ENCODE data around the gene SNED1. TPM values are rescaled to one million over a fixed set of nuclear protein-coding genes. Genes with fewer than 3 reads are reported as not detected.

Gene SNED1
- polyA plus RNA-seq, 4 donors: 0.45 to 6.0 (median 3.4) TPM

DNA sequence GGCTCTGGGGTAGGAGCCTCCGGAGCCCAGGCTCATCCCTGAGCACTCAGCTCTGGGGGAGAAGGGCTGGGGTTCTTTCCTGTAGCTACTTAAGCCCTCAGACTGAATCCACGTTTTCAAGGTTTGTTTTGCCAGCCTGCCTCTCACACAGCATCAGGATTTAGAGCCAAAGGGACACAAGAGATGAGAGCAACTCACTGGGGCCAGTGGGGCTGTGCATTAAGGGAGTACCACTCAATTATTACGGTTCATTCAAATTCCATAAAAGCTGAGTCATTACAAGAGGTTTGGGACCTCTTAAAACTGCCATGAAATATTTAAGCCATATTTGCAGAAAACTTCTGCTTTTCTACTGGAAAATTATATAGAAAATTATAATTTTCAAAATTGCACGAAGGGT is 17.1 kb upstream of the SNED1 start:
- H3K27ac ChIP-seq (ENCODE audit: low read depth in 1 of 3, low read length in 2 of 3): no peak overlapping the region
- DNase-seq: no peak
- H3K27me3 ChIP-seq (ENCODE audit: control insufficient read depth in 3 of 3, insufficient read depth in 3 of 3, low read length in 3 of 3): peaks cover 0 to 16% (median 2%) of the 10 kb centered on the region in 3 donors
- no peaks in the 10 kb centered on the region for H3K4me1 ChIP-seq (ENCODE audit: control insufficient read depth in 3 of 3, insufficient read depth in 2 of 3, low read depth in 1 of 3, low read length in 2 of 3)
- H3K9me3 ChIP-seq (ENCODE audit: control insufficient read depth in 2 of 2, insufficient read depth in 1 of 2, low read depth in 1 of 2, low read length in 1 of 2): no peaks in the 10 kb centered on the region
- FAIRE-seq: no peak
- no peak overlapping the region for H3K4me3 ChIP-seq (ENCODE audit: low read depth in 1 of 3, low read length in 3 of 3)
- no peaks in the 10 kb centered on the region for H3K36me3 ChIP-seq (ENCODE audit: control insufficient read depth in 3 of 3, insufficient read depth in 2 of 3, low read depth in 1 of 3, low read length in 3 of 3)
- WGBS, 3 donors: 45 to 53% (median 48%) methylated on average over 4 of the region's 4 CpGs

- Histone ChIP-seq H3K36me3 (ENCODE audit: control insufficient read depth in 3 of 3, insufficient read depth in 2 of 3, low read depth in 1 of 3, low read length in 3 of 3) (no peaks in the 10 kb centered on the region), H3K9me3 (ENCODE audit: control insufficient read depth in 2 of 2, insufficient read depth in 1 of 2, low read depth in 1 of 2, low read length in 1 of 2) (no peaks in the 10 kb centered on the region), H3K4me1 (ENCODE audit: control insufficient read depth in 3 of 3, insufficient read depth in 2 of 3, low read depth in 1 of 3, low read length in 2 of 3) (peaks cover 0 to 7% (median 0%) of the 10 kb centered on the region in 3 donors), H3K27ac (ENCODE audit: low read depth in 1 of 3, low read length in 2 of 3) (no peak overlapping the region), H3K27me3 (ENCODE audit: control insufficient read depth in 3 of 3, insufficient read depth in 3 of 3, low read length in 3 of 3) (peaks cover 2 to 16% (median 2%) of the 10 kb centered on the region in 3 donors), H3K4me3 (ENCODE audit: low read depth in 1 of 3, low read length in 3 of 3) (no peak overlapping the region)
- FAIRE-seq: no peak
- 69 to 84% (median 74%) methylated on average over 25 of the region's 25 CpGs for WGBS, 3 donors
- DNase-seq: no peak
These were observed 16.3 kb upstream of the SNED1 start for GRCh38 chr2:240981871-240982800.

- peaks cover 0 to 14% (median 0%) of the 10 kb centered on the region in 3 donors for H3K4me1 ChIP-seq (ENCODE audit: control insufficient read depth in 3 of 3, insufficient read depth in 2 of 3, low read depth in 1 of 3, low read length in 2 of 3)
- no peak overlapping the region for H3K27ac ChIP-seq (ENCODE audit: low read depth in 1 of 3, low read length in 2 of 3)
- H3K4me3 ChIP-seq (ENCODE audit: low read depth in 1 of 3, low read length in 3 of 3): no peak overlapping the region
- H3K27me3 ChIP-seq (ENCODE audit: control insufficient read depth in 3 of 3, insufficient read depth in 3 of 3, low read length in 3 of 3): peaks cover 2 to 16% (median 2%) of the 10 kb centered on the region in 3 donors
- FAIRE-seq (no peak), DNase-seq (no peak)
- 82 to 86% (median 83%) methylated on average over 8 of the region's 8 CpGs for WGBS, 3 donors
- H3K9me3 ChIP-seq (ENCODE audit: control insufficient read depth in 2 of 2, insufficient read depth in 1 of 2, low read depth in 1 of 2, low read length in 1 of 2): peaks cover 0 to 3% of the 10 kb centered on the region in 2 donors
- no peaks in the 10 kb centered on the region for H3K36me3 ChIP-seq (ENCODE audit: control insufficient read depth in 3 of 3, insufficient read depth in 2 of 3, low read depth in 1 of 3, low read length in 3 of 3)
These were observed 15.6 kb upstream of the SNED1 start for GRCh38 chr2:240982821-240983281.

DNA sequence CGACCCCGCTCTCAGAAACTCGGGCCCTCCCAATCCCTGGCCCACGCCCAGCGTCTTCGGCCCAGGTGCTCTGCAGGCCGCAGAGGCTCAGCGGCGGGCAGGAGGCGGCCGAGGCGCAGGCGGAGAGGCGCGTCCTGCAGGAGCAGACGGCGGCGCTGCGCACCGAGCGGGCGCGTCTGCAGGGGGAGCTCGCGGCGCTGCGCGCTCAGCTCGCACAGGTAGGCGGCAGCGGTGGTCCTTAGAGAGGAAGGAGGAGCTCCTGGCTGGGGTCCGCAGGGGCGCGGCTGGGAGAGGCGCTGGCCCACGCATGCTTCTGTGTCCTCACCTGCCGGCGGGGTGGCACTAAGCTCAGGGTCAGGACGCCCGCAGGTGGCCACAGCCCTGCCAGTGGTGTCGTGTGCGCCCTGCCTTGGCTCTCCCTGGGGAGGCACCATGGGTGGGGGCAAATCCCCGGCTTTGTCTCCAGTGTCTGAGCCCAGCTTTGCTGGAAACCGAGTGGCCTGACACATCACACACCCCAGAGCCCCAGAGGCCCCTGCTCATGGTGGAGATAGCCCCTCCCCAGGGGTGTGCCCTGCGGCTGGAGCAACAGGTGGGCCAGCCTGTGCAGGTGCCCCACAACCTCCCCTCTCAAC is 14.9 kb upstream of the SNED1 start:
- no peak overlapping the region for H3K4me3 ChIP-seq (ENCODE audit: low read depth in 1 of 3, low read length in 3 of 3)
- peak; percentile 18 to 68 for DNase-seq

GRCh38 chr2:240983996-240984498 is 14.4 kb upstream of the SNED1 start:
- FAIRE-seq: no peak
- no peak overlapping the region for H3K4me3 ChIP-seq (ENCODE audit: low read depth in 1 of 3, low read length in 3 of 3)

More for the DNA sequence above, 14.9 kb upstream of the SNED1 start:
- peaks cover 0 to 9% of the 10 kb centered on the region in 2 donors for H3K9me3 ChIP-seq (ENCODE audit: control insufficient read depth in 2 of 2, insufficient read depth in 1 of 2, low read depth in 1 of 2, low read length in 1 of 2)
- H3K36me3 ChIP-seq (ENCODE audit: control insufficient read depth in 3 of 3, insufficient read depth in 2 of 3, low read depth in 1 of 3, low read length in 3 of 3): no peaks in the 10 kb centered on the region
- peaks cover 0 to 15% (median 0%) of the 10 kb centered on the region in 3 donors for H3K4me1 ChIP-seq (ENCODE audit: control insufficient read depth in 3 of 3, insufficient read depth in 2 of 3, low read depth in 1 of 3, low read length in 2 of 3)
- FAIRE-seq: no peak
- no peak overlapping the region for H3K27ac ChIP-seq (ENCODE audit: low read depth in 1 of 3, low read length in 2 of 3)
- peaks cover 2 to 16% (median 2%) of the 10 kb centered on the region in 3 donors for H3K27me3 ChIP-seq (ENCODE audit: control insufficient read depth in 3 of 3, insufficient read depth in 3 of 3, low read length in 3 of 3)
- WGBS, 3 donors: 1 to 10% (median 6%) methylated on average over 27 to 45 of the region's 45 CpGs

GRCh38 chr2:240985881-240986786 is 12.3 kb upstream of the SNED1 start:
- H3K9me3 ChIP-seq (ENCODE audit: control insufficient read depth in 2 of 2, insufficient read depth in 1 of 2, low read depth in 1 of 2, low read length in 1 of 2): peaks cover 0 to 16% of the 10 kb centered on the region in 2 donors
- H3K27me3 ChIP-seq (ENCODE audit: control insufficient read depth in 3 of 3, insufficient read depth in 3 of 3, low read length in 3 of 3): peaks cover 2 to 16% (median 2%) of the 10 kb centered on the region in 3 donors
- FAIRE-seq: no peak
- peaks cover 0 to 15% (median 0%) of the 10 kb centered on the region in 3 donors for H3K4me1 ChIP-seq (ENCODE audit: control insufficient read depth in 3 of 3, insufficient read depth in 2 of 3, low read depth in 1 of 3, low read length in 2 of 3)
- H3K27ac ChIP-seq (ENCODE audit: low read depth in 1 of 3, low read length in 2 of 3): no peak overlapping the region
- DNase-seq: no peak
- H3K4me3 ChIP-seq (ENCODE audit: low read depth in 1 of 3, low read length in 3 of 3): no peak overlapping the region
- H3K36me3 ChIP-seq (ENCODE audit: control insufficient read depth in 3 of 3, insufficient read depth in 2 of 3, low read depth in 1 of 3, low read length in 3 of 3): no peaks in the 10 kb centered on the region
- 53 to 81% (median 59%) methylated on average over 20 of the region's 20 CpGs for WGBS, 3 donors

More at GRCh38 chr2:240983996-240984498, 14.4 kb upstream of the SNED1 start:
- H3K27me3 ChIP-seq (ENCODE audit: control insufficient read depth in 3 of 3, insufficient read depth in 3 of 3, low read length in 3 of 3): peaks cover 2 to 16% (median 2%) of the 10 kb centered on the region in 3 donors
- H3K36me3 ChIP-seq (ENCODE audit: control insufficient read depth in 3 of 3, insufficient read depth in 2 of 3, low read depth in 1 of 3, low read length in 3 of 3): no peaks in the 10 kb centered on the region
- WGBS, 3 donors: 29 to 51% (median 47%) methylated on average over 18 of the region's 18 CpGs
- H3K4me1 ChIP-seq (ENCODE audit: control insufficient read depth in 3 of 3, insufficient read depth in 2 of 3, low read depth in 1 of 3, low read length in 2 of 3): peaks cover 0 to 15% (median 0%) of the 10 kb centered on the region in 3 donors
- no peak for DNase-seq
- H3K9me3 ChIP-seq (ENCODE audit: control insufficient read depth in 2 of 2, insufficient read depth in 1 of 2, low read depth in 1 of 2, low read length in 1 of 2): peaks cover 0 to 15% of the 10 kb centered on the region in 2 donors
- H3K27ac ChIP-seq (ENCODE audit: low read depth in 1 of 3, low read length in 2 of 3): no peak overlapping the region

DNA sequence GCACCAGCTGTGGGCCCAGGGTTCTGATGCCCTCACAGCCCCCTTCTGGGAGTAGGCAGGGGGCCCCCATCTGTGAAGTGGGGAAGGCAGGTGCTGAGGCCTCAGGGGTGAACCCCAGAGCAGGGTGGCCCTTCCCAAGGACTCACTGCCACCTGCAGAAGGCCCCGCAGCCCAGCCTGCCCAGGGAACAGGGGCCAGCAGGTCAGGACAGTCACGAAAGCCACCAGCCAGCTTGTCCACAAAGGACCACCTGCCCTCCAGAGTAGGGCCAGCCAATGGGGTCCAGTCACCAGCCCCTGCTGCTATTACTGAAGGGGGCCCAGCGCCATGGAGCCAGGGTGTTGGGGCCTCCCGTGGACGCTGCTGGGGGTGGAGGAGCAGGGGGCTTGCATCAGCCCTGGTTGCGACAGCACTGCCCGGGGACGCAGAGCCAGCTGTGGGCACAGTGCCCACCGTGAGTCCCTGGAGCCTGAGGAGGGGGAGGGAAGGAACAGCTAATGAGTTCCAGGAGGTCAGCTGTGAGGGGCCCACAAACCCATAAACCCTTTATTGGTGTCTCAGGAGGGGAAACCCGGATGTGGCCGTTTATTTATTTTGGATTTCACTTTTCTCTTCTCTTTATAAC is 11.5 kb upstream of the SNED1 start:
- H3K9me3 ChIP-seq (ENCODE audit: control insufficient read depth in 2 of 2, insufficient read depth in 1 of 2, low read depth in 1 of 2, low read length in 1 of 2): peaks cover 0 to 16% of the 10 kb centered on the region in 2 donors
- 27 to 38% (median 30%) methylated on average over 11 of the region's 11 CpGs for WGBS, 3 donors
- H3K36me3 ChIP-seq (ENCODE audit: control insufficient read depth in 3 of 3, insufficient read depth in 2 of 3, low read depth in 1 of 3, low read length in 3 of 3): no peaks in the 10 kb centered on the region
- FAIRE-seq (no peak), DNase-seq (peak in 1 of 2 donors; percentile 36)
- H3K4me1 ChIP-seq (ENCODE audit: control insufficient read depth in 3 of 3, insufficient read depth in 2 of 3, low read depth in 1 of 3, low read length in 2 of 3): peaks cover 0 to 15% (median 0%) of the 10 kb centered on the region in 3 donors
- peaks cover 2 to 14% (median 2%) of the 10 kb centered on the region in 3 donors for H3K27me3 ChIP-seq (ENCODE audit: control insufficient read depth in 3 of 3, insufficient read depth in 3 of 3, low read length in 3 of 3)
- H3K27ac ChIP-seq (ENCODE audit: low read depth in 1 of 3, low read length in 2 of 3): no peak overlapping the region
- H3K4me3 ChIP-seq (ENCODE audit: low read depth in 1 of 3, low read length in 3 of 3): no peak overlapping the region
